Stimulated activated CD4-positive, alpha-beta T cell treated with anti-CD3 and anti-CD28 coated beads, Interleukin-1b, Interleukin-23, amount 100 ng/mL, for 1 hour (primary cell): ENCODE results near the gene PRKAG2.

Source experiments
- DNase-seq, 2 donors: peaks; one replicate each; pipeline ENCODE4 v3.0.0-alpha.2; 2020; ENCODE audit warnings: low read depth in 2 of 2

PRKAG2 gene

GRCh38 chr7:151727579-151728285 lies 149.2 kb downstream of the PRKAG2 start:
- DNase-seq: peak; percentile 10

GRCh38 chr7:151726652-151727578 lies 150.0 kb downstream of the PRKAG2 start:
- no peak for DNase-seq

- DNase-seq: no peak
Observed at GRCh38 chr7:151725844-151726651, 150.9 kb downstream of the PRKAG2 start.

GRCh38 chr7:151724920-151725584 lies 151.9 kb downstream of the PRKAG2 start:
- DNase-seq: no peak

GRCh38 chr7:151724250-151724915 lies 152.5 kb downstream of the PRKAG2 start:
- DNase-seq: no peak

- DNase-seq: no peak
Observed at GRCh38 chr7:151723321-151723720, 153.6 kb downstream of the PRKAG2 start.

GRCh38 chr7:151722533-151722932 lies 154.4 kb downstream of the PRKAG2 start:
- DNase-seq: no peak

GRCh38 chr7:151721694-151722093 lies 155.2 kb downstream of the PRKAG2 start:
- no peak for DNase-seq

- DNase-seq: no peak
Observed at GRCh38 chr7:151721236-151721635, 155.7 kb downstream of the PRKAG2 start.

GRCh38 chr7:151720280-151720679 lies 156.6 kb downstream of the PRKAG2 start:
- no peak for DNase-seq

GRCh38 chr7:151719897-151720242 lies 157.0 kb downstream of the PRKAG2 start:
- DNase-seq: no peak

- DNase-seq: no peak
Observed at GRCh38 chr7:151719031-151719896, 157.7 kb downstream of the PRKAG2 start.

- DNase-seq: no peak
Observed at GRCh38 chr7:151717918-151718317, 159.0 kb downstream of the PRKAG2 start.

- no peak for DNase-seq
Observed at GRCh38 chr7:151717415-151717814, 159.5 kb downstream of the PRKAG2 start.

GRCh38 chr7:151716323-151716722 lies 160.6 kb downstream of the PRKAG2 start:
- DNase-seq: no peak

- DNase-seq: no peak
Observed at GRCh38 chr7:151715666-151716315, 161.1 kb downstream of the PRKAG2 start.

GRCh38 chr7:151714201-151714600 lies 162.7 kb downstream of the PRKAG2 start:
- DNase-seq: no peak

GRCh38 chr7:151712810-151713125 lies 164.1 kb downstream of the PRKAG2 start:
- DNase-seq: no peak

GRCh38 chr7:151711906-151712809 lies 164.8 kb downstream of the PRKAG2 start:
- no peak for DNase-seq
